GM19328 (cell line): ENCODE data around the gene NSD2.
A peak's percentile ranks its signal among the peaks of the same experiment; 100 is the strongest.
"Not testable (repeated sequence)": the region's sequence is repeated elsewhere in the genome, so short reads cannot be mapped to it uniquely, and the experiment has no call there.

Experiments
- ATAC-seq: cut with Tn5 transposase; IDR thresholded peaks from one replicate; pipeline ENCODE4 v1.9.1; 2021; ENCODE audit warnings: mild to moderate bottlenecking, moderate library complexity; ENCODE audit not compliant: unreplicated experiment

The NSD2 gene

GRCh38 chr4:1841887-1842210 is 29.3 kb upstream of the NSD2 start:
- ATAC-seq = no peak

- no peak for ATAC-seq
Measured at GRCh38 chr4:1842339-1842895, 28.8 kb upstream of the NSD2 start.

- ATAC-seq = no peak
Measured at GRCh38 chr4:1842993-1843448, 28.2 kb upstream of the NSD2 start.

DNA sequence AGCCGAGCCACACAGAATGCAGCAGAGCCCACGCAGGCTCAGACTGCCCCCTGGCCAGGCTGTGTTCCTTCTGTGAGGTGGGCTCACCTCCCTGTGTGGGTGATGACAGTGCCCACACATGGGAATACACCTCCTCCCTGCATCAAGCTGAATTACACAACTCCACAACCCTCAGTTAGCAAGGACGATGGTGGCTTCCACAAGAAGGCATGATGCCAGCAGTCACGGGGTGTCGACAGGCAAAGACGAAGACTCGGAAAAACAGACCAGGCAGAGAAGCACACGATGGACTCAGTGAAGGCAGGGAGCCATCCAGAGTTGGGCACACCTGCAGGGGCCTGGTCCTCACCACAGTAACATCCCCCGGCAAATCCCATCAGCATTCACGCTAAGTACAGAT is 27.3 kb upstream of the NSD2 start:
- ATAC-seq = no peak

- not testable (repeated sequence) for ATAC-seq
Measured at GRCh38 chr4:1844618-1845017, 26.6 kb upstream of the NSD2 start.

GRCh38 chr4:1846580-1846979 is 24.6 kb upstream of the NSD2 start:
- ATAC-seq = no peak

DNA sequence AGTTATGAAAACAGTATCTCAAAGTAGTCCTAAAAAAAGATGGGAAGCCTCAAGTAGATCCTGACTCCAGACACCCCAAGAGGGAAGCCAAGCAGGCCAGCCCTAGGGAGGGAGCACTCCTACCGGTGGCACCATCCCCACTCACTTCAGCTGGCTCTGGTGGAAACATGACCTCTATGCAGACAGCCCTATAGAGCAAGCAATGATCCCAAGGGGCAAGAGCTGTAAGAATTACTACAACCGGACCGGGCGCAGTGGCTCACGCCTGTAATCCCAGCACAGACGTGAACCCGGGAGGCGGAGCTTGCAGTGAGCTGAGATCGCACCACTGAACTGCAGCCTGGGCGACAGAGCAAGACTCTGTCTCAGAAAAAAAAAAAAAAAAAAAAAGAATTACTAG is 20.9 kb upstream of the NSD2 start:
- ATAC-seq = no peak

DNA sequence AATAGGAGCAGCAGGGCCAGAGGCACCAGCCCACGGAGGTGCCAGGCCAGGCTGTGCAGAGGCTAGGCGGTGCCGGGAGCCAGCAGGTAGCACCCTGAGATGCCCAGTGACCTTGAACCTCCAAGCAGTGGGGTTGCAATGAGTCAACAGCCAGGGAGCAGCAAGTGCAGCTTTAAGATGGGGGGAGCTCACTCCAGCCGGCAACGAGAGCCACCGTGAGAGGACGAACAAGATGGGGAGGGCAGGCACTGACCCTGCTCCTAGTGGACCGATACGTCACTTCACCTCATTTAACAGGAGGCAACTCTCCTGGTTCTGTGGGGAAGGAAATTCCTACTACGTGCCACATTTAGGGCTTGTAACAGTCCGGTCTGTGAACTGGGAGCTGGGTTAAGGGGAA is 20.0 kb upstream of the NSD2 start:
- no peak for ATAC-seq

- ATAC-seq = no peak
Measured at GRCh38 chr4:1851575-1852410, 19.4 kb upstream of the NSD2 start.

DNA sequence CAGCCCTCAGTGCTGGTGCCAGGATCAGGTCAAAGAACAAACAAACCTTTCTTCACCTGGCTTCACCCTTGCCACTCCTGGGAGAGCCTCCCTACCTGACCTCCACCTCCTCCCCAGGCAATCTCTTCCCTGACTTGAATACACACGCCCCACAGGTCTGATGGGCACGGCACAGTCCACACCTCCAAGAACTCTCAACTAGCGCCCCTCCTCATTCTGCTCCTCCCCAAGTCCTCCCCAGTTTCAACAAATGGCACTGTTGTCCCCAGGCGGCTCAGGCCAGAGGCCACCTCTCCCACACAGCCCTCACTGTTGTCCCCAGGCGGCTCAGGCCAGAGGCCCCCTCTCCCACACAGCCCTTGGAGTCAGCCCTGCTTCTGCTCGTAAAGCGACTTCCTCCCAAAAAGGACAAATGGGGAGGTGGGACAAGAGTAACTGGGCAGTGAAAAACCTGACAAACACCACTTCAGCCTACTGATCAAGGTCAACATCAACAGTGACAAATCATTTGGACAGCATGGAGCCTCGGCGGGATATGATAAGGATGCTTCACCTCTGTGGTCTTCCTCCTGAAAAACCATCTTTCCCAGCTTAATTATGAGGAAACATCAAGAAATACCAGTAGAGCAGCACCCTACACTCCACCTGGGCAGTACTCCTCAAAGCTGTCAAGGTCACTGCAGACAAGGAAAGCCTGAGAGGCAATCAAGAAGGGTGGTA is 18.1 kb upstream of the NSD2 start:
- no peak for ATAC-seq

- ATAC-seq = no peak
Measured at GRCh38 chr4:1854752-1855151, 16.4 kb upstream of the NSD2 start.

DNA sequence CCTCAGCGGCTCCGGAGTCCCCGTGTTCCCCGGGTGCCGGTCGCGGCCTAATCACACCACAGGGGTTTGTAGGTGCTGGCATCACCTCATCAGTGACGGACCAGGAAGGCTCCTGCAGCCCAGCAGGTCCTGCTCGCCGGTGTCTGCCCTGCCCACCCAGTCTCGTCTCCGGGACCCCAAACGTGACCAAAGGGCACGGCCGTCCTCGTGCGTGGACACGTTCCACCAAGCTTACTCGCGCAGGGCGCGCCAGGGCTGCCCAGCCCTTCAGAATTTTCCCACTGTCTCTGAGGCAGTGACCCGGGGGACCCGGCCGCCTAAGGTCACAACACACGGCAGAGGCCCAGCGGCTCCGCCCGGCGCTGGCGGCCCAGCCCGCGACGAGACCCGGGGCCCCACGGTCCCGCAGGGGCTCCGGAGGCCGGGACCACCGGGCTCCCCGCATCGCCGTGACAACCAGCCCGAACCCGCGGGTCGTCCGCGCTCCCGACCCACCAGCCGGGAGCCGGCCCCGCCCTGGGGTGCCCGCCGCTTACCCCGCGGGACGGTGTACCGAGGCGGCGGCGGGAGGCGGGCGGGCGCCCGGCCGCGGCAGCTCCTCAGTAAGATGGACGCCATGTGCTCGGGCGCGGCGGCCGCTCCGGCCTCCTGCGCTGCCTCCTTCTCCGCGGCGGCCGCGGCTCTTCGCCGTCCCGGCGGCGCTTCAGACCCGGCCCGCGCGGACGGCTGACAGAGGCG is 15.7 kb upstream of the NSD2 start:
- peak; percentile 18 for ATAC-seq

- ATAC-seq = peak; percentile 89
Measured at GRCh38 chr4:1856071-1856942, 14.9 kb upstream of the NSD2 start, which contains the start of gene LETM1. Gene LETM1, minus strand, starts transcription at chr4:1856156. Its CDS starts 206 bp downstream, at chr4:1855950.

GRCh38 chr4:1856943-1857699 is 14.1 kb upstream of the NSD2 start:
- no peak for ATAC-seq

DNA sequence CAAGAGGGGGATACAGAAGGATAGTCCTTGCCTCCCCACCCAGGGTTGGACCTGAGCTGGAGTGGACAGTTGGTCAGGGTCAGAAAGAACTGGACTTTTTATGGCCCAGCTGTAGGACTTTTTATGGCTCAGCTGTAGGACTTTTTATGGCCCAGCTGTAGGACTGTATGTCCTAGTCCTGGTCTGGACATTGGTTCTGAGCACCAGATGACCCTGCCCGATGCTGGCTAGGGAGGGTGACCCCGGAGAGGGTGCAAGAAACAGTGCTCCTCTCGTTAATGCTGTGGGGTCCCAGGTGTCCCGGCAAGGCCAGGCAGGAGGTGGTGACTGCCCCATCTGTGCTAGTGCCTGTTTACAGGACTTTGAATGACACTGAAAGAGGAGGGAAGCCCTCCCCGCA is 13.3 kb upstream of the NSD2 start:
- no peak for ATAC-seq

- no peak for ATAC-seq
Measured at GRCh38 chr4:1859389-1859753, 11.8 kb upstream of the NSD2 start.

- ATAC-seq = no peak
Measured at GRCh38 chr4:1862055-1862911, 8.9 kb upstream of the NSD2 start.

GRCh38 chr4:1862961-1863296 is 8.3 kb upstream of the NSD2 start:
- no peak for ATAC-seq
